AG20443 (cell line): ENCODE data around the gene SPIRE1.
"Not testable (repeated sequence)": the region's sequence is repeated elsewhere in the genome, so short reads cannot be mapped to it uniquely, and the experiment has no call there.

ENCODE experiments used
- DNase-seq: peaks from one replicate; pipeline ENCODE4 v3.0.0; 2012; ENCODE audit warnings: low spot score, mixed read lengths

SPIRE1 gene

DNA sequence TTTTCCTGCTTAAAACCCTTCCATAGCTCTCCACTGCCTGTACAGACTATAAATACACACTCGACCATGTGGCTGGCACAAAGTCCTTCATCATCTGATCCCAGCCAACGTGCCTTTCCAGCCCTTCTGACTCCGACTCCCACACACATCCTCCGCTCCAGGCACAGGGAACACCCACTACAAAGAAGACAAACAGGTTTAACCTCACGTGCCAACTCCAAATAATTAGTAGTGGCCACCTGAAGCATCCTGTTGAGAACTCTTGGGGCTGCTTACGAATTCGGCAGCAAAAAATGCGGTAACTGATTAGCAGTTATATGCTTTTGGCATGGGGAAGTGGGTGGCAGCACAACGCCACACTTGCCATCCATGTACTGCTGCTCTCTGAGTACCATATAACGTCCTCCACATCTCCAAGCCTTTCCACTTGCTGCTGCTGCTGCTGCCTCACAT lies 12.1 kb downstream of the SPIRE1 start:
- no peak for DNase-seq

GRCh38 chr18:12645254-12645653 lies 12.7 kb downstream of the SPIRE1 start:
- DNase-seq: no peak

GRCh38 chr18:12643756-12644155 lies 14.2 kb downstream of the SPIRE1 start:
- DNase-seq: not testable (repeated sequence)

GRCh38 chr18:12640881-12641200 lies 17.1 kb downstream of the SPIRE1 start:
- no peak for DNase-seq

DNA sequence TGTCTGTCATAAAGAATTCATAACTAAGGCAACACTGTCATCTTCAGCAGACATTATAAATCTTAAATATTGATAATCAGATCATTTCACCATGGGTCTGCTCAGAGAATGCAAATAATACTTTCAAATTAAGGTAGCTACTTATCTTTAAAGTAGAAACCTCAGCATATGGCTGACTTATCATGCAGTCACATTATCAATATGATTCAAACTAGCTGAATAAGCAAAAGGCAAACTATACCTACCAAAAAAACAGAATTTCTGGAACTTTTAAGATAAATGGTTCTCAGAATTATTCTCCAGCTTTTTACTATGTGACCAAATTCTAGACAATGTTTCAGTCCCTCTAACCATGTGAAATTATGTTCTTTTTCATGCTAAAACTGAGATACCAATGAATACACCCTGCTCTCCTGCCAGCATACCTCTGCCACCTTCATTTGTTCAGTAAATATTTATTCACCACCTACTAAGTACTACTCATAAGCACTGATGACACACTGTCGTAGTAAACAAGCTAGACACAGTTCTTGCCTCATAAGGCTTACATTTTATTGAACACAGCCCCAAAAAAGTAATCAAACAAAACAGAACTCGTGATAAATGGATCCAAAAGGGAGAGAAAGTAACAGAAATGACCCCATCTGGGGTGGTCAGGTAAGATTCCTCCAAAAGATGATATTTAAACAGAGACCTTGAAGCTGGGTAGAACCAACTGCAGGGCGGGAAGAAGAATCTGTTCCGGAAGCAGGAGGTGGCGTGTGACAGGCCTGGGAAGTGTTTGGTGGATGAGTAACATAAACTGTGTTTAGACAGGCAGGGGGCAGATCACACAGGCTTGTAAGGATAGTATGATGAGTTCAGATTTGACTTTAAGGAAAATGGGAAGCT lies 17.7 kb downstream of the SPIRE1 start:
- DNase-seq: peak; percentile 60

DNA sequence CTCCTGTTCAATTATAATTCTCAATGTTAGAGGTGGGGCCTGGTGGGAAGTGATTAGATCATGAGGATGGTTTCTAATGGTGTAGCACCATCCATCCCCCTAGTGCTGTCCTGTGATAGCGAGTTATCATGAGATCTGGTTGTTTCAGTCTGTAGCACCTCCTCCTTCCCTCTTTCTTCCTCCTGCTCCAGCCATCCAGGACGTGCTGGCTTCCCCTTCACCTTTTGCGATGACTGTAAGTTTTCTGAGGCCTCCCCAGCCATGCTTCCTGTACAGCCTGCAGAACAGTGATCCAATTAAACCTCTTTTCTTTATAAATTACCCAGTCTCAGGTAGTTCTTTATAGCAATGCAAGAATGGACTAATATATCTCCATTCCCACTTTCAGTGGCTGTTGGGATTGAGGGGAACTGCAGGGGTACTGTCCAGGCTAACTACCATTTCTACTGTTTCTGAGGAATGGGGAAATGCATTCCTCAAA lies 19.2 kb downstream of the SPIRE1 start:
- DNase-seq: no peak

DNA sequence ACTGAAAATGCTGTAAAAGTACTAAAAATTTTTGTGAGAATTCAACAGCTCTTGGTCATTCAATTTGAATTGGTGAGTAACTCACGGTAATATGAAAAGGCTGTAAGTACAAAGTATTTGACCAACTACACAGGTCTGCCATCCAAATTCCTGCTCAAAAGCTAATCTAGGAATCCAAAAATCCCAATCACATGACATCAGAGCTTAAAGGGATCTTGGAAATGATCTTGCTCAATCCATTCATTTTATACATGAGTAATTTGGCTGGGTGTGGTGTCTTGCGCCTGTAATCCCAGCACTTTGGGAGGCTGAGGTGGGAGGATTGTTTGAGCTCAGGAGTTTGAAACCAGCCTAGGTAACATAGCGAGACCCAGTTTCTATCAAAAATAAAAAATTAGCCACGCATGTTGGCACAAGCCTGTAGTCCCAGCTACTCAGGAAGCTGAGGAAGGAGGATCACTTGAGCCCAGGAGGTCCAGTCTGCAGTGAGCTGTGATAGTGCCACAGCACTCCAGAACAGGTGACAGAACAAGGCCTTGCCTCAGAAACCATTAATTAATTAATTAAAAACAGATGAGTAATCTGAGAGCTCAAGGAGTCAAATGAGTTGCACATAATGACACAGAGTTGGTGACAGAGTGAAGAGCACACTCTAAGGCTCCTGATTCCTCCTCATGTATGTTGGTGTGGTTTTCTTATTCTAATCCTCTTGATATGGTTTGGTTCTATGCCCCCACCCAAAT lies 19.8 kb downstream of the SPIRE1 start:
- peak; percentile 52 for DNase-seq

- DNase-seq: peak; percentile 33
Measured at GRCh38 chr18:12637393-12637792, 20.5 kb downstream of the SPIRE1 start.

DNA sequence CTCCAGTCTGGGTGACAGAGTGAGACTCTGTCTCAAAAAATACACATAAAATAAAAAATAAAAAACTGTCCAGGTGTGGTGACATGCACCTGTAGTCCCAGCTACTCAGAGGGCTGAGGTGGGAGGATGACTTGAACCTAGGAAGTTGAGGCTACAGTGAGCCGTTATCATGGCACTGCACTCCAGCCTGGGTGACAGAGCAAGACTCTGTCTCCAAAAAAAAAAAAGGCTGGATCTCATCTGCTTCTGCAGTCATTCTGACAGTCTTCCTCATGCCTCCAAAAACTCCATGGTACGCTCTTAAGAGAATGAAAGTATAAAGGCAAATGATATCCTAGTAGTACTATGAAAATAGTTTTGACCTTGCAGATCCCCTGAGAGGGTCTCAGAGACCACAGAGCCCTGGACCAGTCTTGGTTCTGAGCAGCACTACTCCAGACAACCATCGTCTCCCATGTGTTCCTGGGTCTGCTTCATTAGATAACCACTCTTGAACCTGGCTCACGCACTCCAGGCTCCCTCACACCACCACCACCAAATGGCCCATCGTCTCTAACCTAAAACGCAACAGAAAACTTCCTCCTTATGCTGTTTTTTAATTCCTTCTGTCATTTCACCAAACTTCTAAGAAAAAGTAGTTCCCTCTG lies 26.0 kb downstream of the SPIRE1 start:
- no peak for DNase-seq

GRCh38 chr18:12630136-12630535 lies 27.8 kb downstream of the SPIRE1 start:
- no peak for DNase-seq

DNA sequence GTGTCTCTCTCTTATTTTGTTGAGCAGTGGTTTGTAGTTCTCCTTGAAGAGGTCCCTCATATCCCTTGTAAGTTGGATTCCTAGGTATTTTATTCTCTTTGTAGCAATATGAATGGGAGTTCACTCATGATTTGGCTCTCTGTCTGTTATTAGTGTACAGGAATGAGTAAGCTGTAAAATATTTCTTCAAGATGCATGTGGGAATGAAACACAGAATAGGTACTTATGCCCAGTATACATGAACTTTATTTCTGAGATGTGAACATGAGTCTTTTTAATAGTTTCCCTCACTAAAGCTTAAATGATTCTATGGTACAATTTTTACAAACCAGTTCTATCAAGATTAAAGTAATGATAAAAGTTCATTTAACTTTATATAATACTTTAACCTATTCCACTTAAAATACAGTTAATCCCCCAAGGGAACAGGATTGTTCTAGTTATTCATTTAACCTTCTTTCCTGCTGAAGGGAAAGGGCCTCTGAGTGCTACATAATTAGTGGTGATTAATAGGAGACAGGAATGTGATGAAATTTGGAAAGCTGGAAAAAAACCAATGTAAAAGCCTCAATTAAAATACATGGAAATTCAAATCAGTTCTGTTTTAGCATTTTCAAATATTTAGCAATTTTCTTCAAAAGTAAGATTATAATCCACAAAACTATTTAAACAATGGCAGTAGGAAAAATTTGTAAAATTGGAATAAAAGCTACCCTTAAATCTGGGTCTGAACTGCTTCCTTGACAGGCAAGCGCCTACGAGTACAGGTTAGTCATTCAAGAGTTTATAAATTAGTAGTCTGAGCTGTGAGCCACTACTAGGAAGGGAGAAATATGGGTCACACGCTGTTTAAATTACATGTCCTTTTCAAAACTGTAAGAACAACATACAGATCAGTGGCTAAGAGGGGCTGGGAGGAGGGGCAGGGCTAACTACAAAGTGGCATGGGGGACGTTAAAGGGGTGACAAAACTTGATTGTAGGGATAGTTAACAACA lies 28.9 kb downstream of the SPIRE1 start:
- peak; percentile 45 for DNase-seq

GRCh38 chr18:12627199-12627598 lies 30.7 kb downstream of the SPIRE1 start:
- DNase-seq: not testable (repeated sequence)

DNA sequence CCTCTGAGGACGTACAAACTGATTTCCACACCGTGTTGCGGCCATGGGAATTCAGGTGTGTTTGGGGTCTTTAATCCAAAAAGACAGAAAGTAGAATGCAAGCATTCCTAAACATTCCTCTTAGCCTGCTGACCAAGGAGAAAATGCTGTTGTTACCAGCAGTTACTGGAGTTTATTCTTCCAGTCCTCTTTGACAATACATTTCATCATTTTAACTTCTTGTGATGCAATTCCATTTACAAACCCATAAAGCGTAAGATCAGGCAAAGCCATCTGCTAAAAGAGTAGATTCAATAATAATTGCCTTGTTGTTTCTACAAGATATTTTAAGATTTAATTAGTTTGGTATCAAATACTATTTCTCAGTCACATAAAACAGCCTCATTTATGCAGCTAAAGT lies 32.7 kb downstream of the SPIRE1 start:
- DNase-seq: no peak

- peak; percentile 73 for DNase-seq
Measured at GRCh38 chr18:12621742-12622306, 36.1 kb downstream of the SPIRE1 start.

DNA sequence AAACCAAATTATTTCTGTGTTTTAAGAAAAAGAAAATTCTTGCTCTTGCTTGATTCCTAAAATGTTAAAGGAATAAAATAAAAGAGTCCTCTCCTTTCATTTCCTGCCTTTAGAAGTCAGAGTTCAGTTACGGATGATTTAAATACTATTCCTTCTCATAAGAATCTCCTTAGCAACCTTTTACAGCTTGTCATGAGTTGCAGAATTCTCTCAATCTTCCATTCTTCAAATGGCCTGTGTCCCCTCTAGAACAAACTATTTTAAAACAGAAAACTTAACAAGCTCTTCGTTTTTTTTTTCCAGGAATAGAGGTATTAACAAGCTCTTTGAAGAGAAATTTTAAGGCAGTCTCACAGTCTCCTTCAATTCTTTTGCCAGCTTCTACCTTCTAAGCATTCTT lies 42.2 kb downstream of the SPIRE1 start:
- no peak for DNase-seq

- no peak for DNase-seq
Measured at GRCh38 chr18:12608301-12608700, 49.6 kb downstream of the SPIRE1 start.

DNA sequence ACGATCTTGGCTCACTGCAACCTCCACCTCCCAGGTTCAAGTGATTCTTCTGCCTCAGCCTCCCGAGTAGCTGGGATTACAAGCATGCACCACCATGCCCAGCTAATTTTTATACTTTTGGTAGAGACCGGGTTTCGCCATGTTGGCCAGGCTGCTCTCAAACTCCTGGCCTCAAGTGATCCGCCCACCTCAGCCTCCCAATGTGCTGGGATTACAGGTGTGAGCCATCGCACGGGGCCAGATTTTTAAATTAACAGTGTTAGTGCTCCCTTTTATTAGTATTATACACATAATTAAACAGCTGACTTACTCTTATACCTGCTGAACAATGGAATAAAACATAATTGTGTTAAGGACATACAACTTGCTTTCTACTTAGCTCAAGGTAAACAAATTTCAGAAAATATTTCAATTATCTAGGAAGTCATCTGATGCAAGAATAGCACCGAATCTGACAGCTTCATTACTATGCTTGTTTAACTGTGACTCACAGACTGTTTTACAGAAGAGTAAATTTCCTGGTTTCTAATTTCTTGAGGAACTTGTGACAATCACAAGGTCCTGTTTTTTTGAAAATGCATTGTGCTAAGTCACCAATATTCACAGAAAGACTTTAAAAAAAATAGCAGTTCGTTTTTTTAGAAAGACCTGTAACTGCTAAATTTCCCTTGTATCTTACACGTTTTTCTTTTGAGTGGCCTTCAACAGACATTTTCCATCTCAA lies 51.2 kb downstream of the SPIRE1 start:
- peak; percentile 40 for DNase-seq

- DNase-seq: no peak
Measured at GRCh38 chr18:12604445-12605007, 53.4 kb downstream of the SPIRE1 start.

DNA sequence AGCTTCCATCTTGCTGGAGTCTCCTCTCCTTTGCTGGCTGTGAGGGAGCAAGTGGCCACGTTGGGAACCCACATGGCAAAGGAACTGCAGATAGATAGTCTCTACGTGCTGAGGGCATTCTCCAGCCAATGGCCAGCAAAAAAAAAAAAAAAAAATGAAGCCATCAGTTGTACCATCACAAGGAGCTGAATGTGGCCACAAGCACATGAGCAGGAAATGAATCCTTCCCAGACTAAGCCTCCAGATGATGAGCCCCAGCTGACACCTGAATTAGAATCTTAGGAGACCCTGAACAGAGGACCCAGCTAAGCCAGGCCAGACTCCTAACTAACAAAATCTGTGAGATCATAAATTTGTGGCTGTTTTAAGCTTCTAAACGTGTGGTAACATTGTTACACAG lies 57.9 kb downstream of the SPIRE1 start:
- DNase-seq: no peak

DNA sequence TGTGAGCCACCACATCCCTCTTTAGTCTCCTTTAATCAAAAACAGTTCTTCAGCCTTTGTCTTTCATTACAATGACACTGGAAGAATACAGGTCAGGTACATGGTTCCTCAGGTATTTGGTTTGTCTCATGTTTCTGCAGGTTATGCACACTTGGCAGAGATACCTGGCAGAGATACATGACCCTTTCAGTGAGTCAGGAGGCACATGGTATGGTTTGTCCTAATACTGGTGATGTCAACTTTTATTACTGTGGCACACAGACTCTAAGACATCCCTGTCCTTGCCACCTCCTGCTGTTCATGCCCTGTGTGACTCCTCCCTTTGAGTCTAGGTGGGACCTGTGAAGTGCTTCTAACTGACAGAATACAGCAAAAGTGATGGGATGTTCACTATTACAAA lies 58.4 kb downstream of the SPIRE1 start:
- DNase-seq: no peak
